Measurements from ENCODE around the gene MCF2L. TPM values are rescaled to one million over a fixed set of nuclear protein-coding genes. Genes with fewer than 3 reads are reported as not detected.

The MCF2L gene
- total RNA-seq, 1 experiment from 2014 or later, result 9.5 TPM

DNA sequence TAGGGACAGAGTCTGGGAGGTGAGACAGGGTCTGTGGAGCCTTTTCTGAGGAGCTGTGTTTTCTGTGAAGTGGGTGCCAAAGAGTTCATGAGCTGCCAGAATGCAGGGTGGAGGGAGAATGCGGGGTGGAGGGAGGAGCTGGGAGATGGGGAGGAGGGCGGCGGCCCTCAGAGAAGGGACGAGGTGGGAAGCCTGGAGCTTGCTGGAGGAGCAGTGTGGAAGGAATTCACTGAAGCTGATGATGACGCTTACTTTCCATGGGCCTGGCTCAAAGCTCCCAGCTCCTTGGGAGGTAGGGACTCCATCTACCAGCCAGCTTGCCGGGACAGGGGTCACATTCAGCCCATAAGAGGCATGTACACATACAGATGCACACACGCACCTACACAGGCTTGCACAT is 62.5 kb downstream of the MCF2L start:
- ChIA-PET POLR2A (ENCODE audit: low non-redundant PET) (no interaction called here), CTCF (no interaction called here)
- intact Hi-C loops (cut with micrococcal nuclease; ENCODE audit: unreplicated experiment), result no loop called here
- TF ChIP-seq, protein P1, sequence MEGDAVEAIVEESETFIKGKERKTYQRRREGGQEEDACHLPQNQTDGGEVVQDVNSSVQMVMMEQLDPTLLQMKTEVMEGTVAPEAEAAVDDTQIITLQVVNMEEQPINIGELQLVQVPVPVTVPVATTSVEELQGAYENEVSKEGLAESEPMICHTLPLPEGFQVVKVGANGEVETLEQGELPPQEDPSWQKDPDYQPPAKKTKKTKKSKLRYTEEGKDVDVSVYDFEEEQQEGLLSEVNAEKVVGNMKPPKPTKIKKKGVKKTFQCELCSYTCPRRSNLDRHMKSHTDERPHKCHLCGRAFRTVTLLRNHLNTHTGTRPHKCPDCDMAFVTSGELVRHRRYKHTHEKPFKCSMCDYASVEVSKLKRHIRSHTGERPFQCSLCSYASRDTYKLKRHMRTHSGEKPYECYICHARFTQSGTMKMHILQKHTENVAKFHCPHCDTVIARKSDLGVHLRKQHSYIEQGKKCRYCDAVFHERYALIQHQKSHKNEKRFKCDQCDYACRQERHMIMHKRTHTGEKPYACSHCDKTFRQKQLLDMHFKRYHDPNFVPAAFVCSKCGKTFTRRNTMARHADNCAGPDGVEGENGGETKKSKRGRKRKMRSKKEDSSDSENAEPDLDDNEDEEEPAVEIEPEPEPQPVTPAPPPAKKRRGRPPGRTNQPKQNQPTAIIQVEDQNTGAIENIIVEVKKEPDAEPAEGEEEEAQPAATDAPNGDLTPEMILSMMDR (conservative IDR thresholded peaks at IDR 0.05; ENCODE audit: low read depth, low read length), result no peak
- TF ChIP-seq EZH2 (IDR thresholded peaks at IDR 0.05; ENCODE audit: borderline replicate concordance, low read depth, low read length, poor library complexity, severe bottlenecking), result no peak
- no peak for DNase-seq (ENCODE audit: low spot score)
- Histone ChIP-seq H3K9me3 (ENCODE audit: low read depth, low read length, poor library complexity, severe bottlenecking) (no peaks in the 10 kb centered on the region), H3K27ac (ENCODE audit: low read depth, low read length, poor library complexity, severe bottlenecking) (no peak overlapping the region), H3K36me3 (ENCODE audit: insufficient read depth, low read length, poor library complexity, severe bottlenecking) (no peaks in the 10 kb centered on the region), H3K4me3 (ENCODE audit: low read depth, low read length, poor library complexity, severe bottlenecking) (no peak overlapping the region), H3K4me1 (ENCODE audit: insufficient read depth, low read length, poor library complexity, severe bottlenecking) (no peaks in the 10 kb centered on the region), H3K27me3 (replicated peaks; ENCODE audit: insufficient read depth, low read depth, low read length, poor library complexity) (peaks cover 11% of the 10 kb centered on the region)
- no TSS peak for BruUV-seq (replicated peaks)

DNA sequence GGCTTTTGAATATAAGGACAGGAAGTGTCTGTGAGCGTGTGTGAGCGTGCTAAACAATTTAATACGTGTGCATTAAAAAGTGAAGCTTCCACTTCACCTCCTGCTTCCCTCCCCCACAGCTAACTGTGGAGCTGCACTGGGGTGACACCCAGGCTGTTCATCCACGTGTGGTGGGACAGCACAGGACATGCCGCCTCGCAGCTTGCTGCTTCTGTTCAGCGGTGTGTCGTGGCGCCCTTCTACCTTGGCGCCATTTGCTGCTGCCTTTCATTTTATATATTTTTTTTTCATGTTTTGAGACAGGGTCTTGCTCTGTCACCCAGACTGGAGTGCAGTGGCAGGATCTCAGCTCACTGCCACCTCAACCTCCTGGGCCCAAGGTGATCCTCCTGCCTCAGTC is 63.3 kb downstream of the MCF2L start:
- no peaks in the 10 kb centered on the region for H3K4me1 ChIP-seq (ENCODE audit: insufficient read depth, low read length, poor library complexity, severe bottlenecking)
- TF ChIP-seq, protein P1 (conservative IDR thresholded peaks at IDR 0.05; ENCODE audit: low read depth, low read length), result no peak
- TF ChIP-seq EZH2 (IDR thresholded peaks at IDR 0.05; ENCODE audit: borderline replicate concordance, low read depth, low read length, poor library complexity, severe bottlenecking), result no peak
- no peaks in the 10 kb centered on the region for H3K36me3 ChIP-seq (ENCODE audit: insufficient read depth, low read length, poor library complexity, severe bottlenecking)
- CTCF ChIA-PET, result no interaction called here
- BruUV-seq (replicated peaks), result no TSS peak
- intact Hi-C loops (cut with micrococcal nuclease; ENCODE audit: unreplicated experiment), result no loop called here
- no peaks in the 10 kb centered on the region for H3K9me3 ChIP-seq (ENCODE audit: low read depth, low read length, poor library complexity, severe bottlenecking)
- POLR2A ChIA-PET (ENCODE audit: low non-redundant PET), result no interaction called here
- H3K27me3 ChIP-seq (replicated peaks; ENCODE audit: insufficient read depth, low read depth, low read length, poor library complexity), result peaks cover 3% of the 10 kb centered on the region
- no peak overlapping the region for H3K4me3 ChIP-seq (ENCODE audit: low read depth, low read length, poor library complexity, severe bottlenecking)
- no peak overlapping the region for H3K27ac ChIP-seq (ENCODE audit: low read depth, low read length, poor library complexity, severe bottlenecking)
- DNase-seq (ENCODE audit: low spot score), result no peak

DNA sequence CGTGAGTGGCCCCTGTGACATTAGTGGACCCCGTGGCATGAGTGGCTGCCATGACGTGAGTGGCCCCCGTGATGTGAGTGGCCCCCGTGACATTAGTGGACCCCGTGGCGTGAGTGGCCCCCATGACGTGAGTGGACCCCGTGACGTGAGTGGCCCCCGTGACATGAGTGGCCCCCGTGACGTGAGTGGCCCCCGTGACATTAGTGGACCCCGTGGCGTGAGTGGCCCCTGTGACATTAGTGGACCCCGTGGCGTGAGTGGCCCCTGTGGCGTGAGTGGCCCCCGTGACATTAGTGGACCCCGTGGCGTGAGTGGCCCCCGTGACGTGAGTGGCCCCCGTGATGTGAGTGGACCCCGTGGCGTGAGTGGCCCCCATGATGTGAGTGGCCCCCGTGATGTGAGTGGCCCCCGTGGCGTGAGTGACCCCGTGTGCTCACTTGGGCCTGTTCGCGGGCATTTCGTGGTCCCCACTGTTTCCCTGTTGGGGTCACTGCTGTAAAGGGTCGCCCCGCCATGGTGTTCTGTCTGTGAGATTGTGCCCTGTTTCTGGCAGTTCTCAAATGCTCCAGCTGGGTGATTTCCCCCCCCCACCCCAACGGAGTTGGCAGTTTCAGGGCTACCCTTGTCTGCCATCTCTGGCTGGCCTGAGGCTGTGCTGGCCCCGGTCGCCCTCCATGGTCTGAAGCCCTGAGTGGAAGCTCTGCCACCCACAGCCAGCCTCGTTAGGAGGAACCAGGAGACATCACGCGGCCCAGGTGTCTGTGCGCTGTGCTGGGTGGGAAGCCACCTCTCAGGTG is 64.2 kb downstream of the MCF2L start:
- no TSS peak for BruUV-seq (replicated peaks)
- no peak for TF ChIP-seq EZH2 (IDR thresholded peaks at IDR 0.05; ENCODE audit: borderline replicate concordance, low read depth, low read length, poor library complexity, severe bottlenecking)
- TF ChIP-seq, protein P1 (conservative IDR thresholded peaks at IDR 0.05; ENCODE audit: low read depth, low read length), result no peak

More for the DNA sequence above, 64.2 kb downstream of the MCF2L start:
- Histone ChIP-seq H3K4me1 (ENCODE audit: insufficient read depth, low read length, poor library complexity, severe bottlenecking) (no peaks in the 10 kb centered on the region), H3K36me3 (ENCODE audit: insufficient read depth, low read length, poor library complexity, severe bottlenecking) (no peaks in the 10 kb centered on the region), H3K27ac (ENCODE audit: low read depth, low read length, poor library complexity, severe bottlenecking) (no peak overlapping the region), H3K4me3 (ENCODE audit: low read depth, low read length, poor library complexity, severe bottlenecking) (no peak overlapping the region), H3K27me3 (replicated peaks; ENCODE audit: insufficient read depth, low read depth, low read length, poor library complexity) (no peaks in the 10 kb centered on the region), H3K9me3 (ENCODE audit: low read depth, low read length, poor library complexity, severe bottlenecking) (no peaks in the 10 kb centered on the region)
- ChIA-PET CTCF (interaction anchor here (0.7 kb wide), 2 partner anchors 28 to 36 kb away, joined by 5 read pairs; no protein-coding TSS in a partner anchor), POLR2A (ENCODE audit: low non-redundant PET) (no interaction called here)
- no peak for DNase-seq (ENCODE audit: low spot score)
- intact Hi-C loops (cut with micrococcal nuclease; ENCODE audit: unreplicated experiment), result no loop called here
